Measurements from ENCODE around the gene IRF2BPL.

The IRF2BPL gene

DNA sequence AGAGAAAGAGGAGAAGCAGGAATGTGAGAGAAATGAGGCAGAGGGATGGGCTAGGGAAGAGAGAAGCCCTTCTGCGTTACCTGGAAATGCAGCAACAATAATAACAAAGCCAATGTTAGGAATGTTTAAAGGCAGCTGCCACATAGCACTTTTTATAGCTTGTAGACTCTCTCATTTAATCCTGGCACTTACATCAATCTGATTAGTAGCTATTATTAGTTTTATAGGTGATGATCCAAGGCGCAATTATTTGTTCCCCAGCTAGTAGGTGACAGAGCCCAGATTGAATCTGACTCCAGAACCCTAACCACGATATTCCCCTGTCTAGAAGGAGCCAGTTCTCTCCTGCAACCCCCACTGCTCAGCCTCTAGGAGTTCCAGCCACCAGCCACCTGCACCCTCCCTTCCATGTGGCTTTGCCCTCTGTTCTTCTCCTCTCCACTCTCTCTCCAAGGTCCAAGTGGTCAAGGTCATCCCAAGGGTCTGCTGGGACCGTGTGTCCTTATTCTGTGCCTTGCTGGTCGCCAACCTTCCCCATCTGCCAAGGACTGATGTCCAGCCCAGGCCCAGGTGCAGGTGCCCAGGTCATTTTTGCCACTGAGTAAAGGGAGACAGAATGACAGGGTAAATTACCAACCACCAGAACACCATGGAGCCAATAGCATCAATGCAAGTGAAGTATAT, 40.2 kb upstream of the IRF2BPL start:
- H3K4me3 ChIP-seq (ENCODE audit: low read length), result no peak overlapping the region
- no peak for DNase-seq (ENCODE audit: low read depth)
- TF ChIP-seq, protein P1, sequence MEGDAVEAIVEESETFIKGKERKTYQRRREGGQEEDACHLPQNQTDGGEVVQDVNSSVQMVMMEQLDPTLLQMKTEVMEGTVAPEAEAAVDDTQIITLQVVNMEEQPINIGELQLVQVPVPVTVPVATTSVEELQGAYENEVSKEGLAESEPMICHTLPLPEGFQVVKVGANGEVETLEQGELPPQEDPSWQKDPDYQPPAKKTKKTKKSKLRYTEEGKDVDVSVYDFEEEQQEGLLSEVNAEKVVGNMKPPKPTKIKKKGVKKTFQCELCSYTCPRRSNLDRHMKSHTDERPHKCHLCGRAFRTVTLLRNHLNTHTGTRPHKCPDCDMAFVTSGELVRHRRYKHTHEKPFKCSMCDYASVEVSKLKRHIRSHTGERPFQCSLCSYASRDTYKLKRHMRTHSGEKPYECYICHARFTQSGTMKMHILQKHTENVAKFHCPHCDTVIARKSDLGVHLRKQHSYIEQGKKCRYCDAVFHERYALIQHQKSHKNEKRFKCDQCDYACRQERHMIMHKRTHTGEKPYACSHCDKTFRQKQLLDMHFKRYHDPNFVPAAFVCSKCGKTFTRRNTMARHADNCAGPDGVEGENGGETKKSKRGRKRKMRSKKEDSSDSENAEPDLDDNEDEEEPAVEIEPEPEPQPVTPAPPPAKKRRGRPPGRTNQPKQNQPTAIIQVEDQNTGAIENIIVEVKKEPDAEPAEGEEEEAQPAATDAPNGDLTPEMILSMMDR (conservative IDR thresholded peaks at IDR 0.05; ENCODE audit: low read depth, low read length), result no peak

DNA sequence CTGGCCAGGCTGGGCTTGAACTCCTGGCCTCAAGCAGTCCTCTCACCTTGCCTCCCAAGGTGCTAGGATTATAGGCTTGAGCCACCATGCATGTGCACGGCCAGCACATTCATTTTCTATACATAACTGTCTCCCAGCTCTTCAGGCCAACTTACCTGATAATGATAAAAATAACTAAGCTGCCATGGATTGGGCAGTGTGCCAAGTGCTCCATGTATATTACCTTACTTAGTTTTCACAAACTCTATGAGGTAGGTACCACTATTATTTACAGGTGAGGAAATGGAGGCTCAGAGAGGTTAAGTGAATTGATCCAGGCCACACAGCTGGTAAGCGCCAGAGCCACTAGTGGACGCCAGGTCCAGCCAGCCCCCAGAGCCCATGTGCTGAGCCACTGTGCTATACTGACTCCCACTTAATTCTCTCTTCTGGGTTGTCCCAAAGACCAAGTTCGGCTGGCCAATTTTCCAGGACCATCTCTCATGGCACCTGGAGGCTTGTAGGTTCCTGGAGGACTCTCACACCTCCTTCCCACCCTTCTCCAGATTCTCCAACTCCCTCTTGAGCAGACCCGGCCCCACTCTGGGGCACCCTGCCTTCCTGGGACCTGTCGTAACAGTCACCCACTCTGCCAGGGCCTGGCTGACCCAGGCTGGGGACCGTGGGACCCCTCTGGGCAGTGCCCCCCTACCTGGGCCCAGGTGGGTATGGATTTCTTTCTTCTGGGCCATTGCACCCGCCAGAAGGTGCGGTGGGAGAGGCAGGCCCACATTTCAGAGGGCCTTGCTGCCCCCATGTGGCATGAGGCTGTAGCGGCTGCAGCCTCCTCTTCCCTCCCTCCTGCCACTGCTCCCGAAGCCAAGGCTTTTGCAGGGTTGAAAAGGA, 39.4 kb upstream of the IRF2BPL start:
- TF ChIP-seq, protein P1 (conservative IDR thresholded peaks at IDR 0.05; ENCODE audit: low read depth, low read length), result peak; percentile 90
- H3K4me3 ChIP-seq (ENCODE audit: low read length), result no peak overlapping the region
- no peak for DNase-seq (ENCODE audit: low read depth)

DNA sequence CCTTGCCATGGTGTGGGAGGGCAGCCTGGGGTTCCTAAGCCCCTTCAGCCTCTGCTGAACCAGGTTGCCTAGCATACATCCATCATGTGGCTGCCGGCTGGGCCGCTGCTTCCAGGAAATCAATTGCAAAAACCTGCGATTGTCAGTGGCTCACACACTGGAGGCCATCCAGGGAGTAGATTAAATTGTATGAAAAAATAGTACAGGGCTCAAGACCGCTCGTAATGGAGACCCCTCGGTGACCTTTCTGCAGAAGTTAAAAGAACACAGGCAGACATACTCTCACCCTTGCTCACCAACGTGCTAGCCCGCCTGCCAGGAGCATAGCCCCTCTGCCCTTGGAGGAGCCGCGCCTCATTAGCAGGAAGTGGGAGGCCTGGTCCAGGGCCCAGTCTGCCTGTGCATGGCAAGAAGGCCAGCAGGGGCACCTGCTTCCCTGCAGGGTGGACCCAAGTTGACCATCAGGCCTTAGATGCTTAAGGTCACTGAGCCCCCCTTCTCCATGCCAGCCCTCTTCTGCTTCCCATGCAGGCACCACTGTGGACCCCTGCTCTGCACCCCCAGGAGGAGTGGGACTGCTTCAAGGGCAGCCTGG, 38.2 kb upstream of the IRF2BPL start:
- TF ChIP-seq, protein P1 (conservative IDR thresholded peaks at IDR 0.05; ENCODE audit: low read depth, low read length), result no peak
- DNase-seq (ENCODE audit: low read depth), result no peak
- H3K4me3 ChIP-seq (ENCODE audit: low read length), result no peak overlapping the region

DNA sequence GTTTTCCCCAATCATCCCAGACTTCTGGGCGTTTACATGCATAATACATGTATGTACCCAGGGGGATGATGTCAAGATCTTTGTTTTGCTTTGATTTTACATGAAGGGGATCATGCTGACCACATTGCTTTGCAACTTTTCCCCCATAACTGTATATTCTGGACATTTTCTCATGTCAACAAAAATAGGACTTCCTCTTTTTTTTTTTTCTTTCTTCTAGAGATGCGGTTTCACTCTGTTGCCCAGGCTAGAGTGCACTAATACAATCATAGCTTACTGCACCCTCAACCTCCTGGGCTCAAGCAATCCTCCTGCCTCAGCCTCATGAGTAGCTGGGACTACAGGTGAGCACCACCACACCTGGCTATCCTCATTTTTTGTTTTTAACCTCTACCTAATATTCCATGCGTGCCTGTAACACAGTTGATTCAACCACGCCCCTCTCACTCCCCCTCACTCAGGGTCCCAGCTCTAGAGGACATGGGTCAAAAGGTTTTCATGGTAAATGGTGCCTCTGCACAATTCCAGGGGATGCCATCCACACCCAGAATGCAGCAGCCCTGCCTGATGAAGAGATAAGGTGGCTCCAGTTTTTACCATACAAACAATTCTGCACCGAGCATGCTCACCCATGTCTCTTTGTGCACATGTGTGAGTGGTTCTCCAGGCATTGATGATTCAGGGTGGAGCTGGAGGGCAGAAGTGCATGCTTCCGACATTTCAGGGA, 37.5 kb upstream of the IRF2BPL start:
- no peak overlapping the region for H3K4me3 ChIP-seq (ENCODE audit: low read length)
- TF ChIP-seq, protein P1 (conservative IDR thresholded peaks at IDR 0.05; ENCODE audit: low read depth, low read length), result no peak
- DNase-seq (ENCODE audit: low read depth), result no peak

DNA sequence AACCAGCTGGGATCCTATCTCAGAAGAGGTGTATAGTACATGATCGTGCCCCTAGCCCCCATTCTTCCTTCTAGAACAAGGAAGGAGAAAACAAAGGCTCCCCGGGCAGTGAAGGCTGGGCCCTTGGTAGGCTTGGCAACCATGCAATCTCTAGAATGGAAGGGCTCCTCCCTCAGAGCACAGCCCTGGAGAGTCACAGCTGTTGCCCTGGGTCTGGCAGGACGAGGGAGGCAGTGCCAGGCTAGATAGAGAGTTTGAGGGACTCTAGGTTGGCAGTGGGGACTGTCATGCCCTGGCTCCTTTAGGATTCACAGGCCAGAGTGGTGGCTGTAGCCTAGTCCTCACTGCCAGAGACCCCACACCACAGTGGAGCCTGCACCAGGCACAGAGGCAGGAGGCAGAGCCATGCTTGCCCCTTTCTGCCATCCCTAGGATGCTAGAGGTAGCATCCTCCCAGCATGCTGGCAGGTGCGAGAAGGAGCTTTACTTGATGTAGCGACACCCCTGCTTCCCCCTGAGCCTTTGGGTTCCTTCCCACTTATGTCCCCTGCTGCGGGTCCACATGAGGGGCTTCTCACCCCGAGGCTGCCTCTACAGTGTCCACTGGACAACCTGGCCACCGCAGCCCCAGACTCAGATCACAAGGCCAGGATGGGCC, 36.1 kb upstream of the IRF2BPL start:
- DNase-seq (ENCODE audit: low read depth), result no peak
- H3K4me3 ChIP-seq (ENCODE audit: low read length), result no peak overlapping the region
- TF ChIP-seq, protein P1 (conservative IDR thresholded peaks at IDR 0.05; ENCODE audit: low read depth, low read length), result no peak

DNA sequence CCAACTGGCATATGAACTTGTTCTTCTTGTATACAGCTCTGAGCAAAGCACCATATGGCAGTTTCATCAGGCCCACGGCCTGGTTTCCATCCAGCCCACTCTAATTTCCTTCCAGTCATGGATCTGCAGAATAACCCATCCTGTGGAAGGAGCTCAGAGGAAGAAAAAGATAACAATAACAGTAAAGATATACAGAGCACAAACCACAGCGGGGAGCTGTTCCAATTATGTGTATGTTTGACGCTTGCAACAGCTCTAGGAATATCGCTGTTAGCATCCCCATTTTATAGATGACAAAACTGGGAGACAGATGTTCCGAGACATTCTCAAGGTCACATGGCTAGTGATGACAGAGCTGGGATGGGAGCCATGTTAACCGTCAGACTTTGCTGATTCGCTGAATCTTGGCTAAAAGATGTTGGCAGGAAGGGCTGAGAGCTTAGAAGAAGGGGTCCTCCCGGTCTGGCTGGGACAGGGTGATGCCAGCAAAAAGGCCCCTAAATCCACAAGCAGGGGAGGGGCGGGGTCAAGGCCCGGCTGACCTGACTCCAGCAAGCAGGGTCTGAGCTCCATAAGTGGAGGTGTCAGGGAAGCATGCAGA, 35.2 kb upstream of the IRF2BPL start:
- TF ChIP-seq, protein P1 (conservative IDR thresholded peaks at IDR 0.05; ENCODE audit: low read depth, low read length), result no peak
- H3K4me3 ChIP-seq (ENCODE audit: low read length), result no peak overlapping the region
- no peak for DNase-seq (ENCODE audit: low read depth)

All from retinal pigment epithelial cell (primary cell).